Cerebellar nuclear complex (tissue), 1 donor: Measurements from ENCODE around the gene OPN1MW.
"Not testable (repeated sequence)": the region's sequence is repeated elsewhere in the genome, so short reads cannot be mapped to it uniquely, and the experiment has no call there.

Experiments used
- DNase-seq, 2 experiments: peaks; one replicate each; lab custom pipeline; 2025; lab: John Stamatoyannopoulos, UW

OPN1MW gene

DNA sequence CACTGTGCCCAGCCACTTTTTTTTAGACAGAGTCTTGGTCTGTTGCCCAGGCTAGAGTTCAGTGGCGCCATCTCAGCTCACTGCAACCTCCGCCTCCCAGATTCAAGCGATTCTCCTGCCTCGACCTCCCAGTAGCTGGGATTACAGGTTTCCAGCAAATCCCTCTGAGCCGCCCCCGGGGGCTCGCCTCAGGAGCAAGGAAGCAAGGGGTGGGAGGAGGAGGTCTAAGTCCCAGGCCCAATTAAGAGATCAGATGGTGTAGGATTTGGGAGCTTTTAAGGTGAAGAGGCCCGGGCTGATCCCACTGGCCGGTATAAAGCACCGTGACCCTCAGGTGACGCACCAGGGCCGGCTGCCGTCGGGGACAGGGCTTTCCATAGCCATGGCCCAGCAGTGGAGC lies at the start of gene OPN1MW:
TSS of gene OPN1MW (plus strand) at position 301 of the 400 bp plus-strand sequence. CDS start at position 383, 82 bp downstream.
- DNase-seq: not testable (repeated sequence)

GRCh38 chrX:154135458-154136229 lies 46.8 kb upstream of the OPN1MW start:
- DNase-seq: no peak

- no peak for DNase-seq
These were observed 45.7 kb upstream of the OPN1MW start for GRCh38 chrX:154136627-154137161.

DNA sequence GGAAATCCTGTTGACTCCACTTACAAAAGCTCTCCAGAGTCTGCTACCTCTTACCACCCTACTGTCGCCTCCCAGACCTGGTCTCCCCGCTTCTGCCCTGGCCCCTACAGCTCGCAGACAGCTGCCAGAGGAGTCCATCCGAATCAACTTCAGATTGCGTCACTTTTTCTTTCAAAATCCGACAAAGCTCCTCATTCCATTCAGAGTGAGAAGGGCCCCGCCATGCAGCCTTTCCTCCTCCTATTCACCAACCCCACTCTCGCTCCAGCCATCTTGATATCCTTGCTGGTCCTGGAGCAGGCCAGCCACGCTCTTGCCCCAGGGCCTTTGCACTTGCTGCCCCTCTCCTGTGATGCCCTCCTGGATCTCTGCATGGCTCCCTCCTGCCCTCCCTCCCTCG lies 43.5 kb upstream of the OPN1MW start:
- no peak for DNase-seq

GRCh38 chrX:154140206-154140605 lies 42.2 kb upstream of the OPN1MW start:
- DNase-seq: no peak

GRCh38 chrX:154140742-154141141 lies 41.7 kb upstream of the OPN1MW start:
- DNase-seq: no peak

DNA sequence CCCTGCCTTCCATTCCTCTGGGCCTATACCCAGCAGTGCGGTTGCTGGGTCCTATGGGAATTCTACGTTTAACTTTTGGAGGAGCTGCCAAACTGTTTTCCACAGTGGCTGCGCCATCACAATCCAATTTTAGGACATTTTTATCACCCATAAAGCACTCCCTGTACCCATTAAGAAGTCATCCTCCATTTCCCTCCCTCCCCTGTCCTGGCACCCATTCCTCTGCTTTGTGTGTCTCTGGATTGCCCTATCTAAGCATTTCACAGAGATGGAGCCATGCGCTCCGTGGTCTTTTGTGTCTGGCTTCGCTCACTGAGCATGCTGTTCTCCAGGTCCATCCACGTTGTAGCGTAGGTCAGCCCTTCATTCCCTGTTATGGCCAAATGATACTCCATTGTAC lies 40.0 kb upstream of the OPN1MW start:
- DNase-seq: no peak

- DNase-seq: no peak
These were observed 39.2 kb upstream of the OPN1MW start for GRCh38 chrX:154142950-154143745.

- DNase-seq: not testable (repeated sequence)
These were observed 38.4 kb upstream of the OPN1MW start, which contains the start of gene OPN1LW for GRCh38 chrX:154144010-154144409. OPN1LW (plus strand) TSS chrX:154144243; CDS start chrX:154144284, 41 bp downstream.

DNA sequence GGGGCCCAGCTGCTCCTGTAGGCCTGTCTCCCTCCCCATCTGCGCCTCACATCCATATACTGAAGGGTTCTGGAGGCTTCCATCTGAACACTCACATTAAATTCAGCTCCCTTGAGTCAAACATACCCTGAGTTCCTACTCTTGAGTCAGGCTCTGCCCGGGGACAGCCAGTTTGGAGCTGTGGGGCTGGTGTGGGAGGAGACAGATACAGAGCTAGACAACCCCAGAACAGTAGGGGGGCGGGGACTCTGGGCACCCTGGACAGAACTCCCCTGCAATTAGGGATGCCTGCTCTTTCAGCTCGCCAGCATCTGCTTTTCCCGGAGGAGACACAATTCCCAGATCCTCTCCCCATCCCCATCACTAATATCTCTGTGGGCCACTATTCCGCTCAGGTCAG lies 31.4 kb upstream of the OPN1MW start:
- DNase-seq: not testable (repeated sequence)

- not testable (repeated sequence) for DNase-seq
These were observed 26.2 kb upstream of the OPN1MW start for GRCh38 chrX:154156221-154156620.

DNA sequence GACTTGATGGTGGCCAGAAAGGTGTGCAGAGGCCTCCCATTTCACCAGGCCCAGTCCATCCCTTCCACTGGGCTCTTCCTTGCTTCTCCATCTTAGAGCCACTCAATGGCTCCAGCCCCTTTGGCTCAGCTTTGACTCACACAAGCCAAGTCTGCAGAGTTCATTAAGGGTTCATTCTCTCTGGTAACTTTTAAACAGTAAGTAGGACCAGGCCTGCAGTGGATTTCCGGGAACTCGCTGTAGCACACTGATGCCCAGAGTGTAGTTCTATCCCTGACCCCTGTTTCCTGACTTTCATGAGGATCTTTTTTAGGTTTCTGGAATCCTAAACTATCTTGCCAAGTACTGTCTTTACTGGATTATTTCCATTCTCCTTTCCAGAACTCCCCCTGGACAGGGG lies 25.2 kb upstream of the OPN1MW start:
- not testable (repeated sequence) for DNase-seq

DNA sequence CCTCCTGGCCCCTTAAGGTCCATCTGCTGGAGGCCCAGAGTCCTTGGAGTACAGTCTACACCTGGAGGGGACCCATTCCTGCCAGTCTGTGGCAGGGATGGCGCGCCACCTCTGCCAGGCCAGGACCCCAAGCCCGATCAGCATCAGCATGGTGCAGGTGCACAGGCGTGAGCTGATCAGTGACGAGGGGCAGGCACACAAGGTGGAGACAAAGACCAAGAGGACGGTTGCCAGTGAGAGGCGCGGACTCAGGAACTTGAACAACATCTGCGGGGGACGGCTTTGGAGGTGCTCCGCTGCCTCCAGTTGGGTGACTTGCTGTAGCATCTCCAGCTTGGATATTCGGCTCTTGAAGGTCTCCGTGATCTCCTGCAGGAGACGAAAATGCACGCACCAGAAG lies 23.1 kb upstream of the OPN1MW start:
- DNase-seq: not testable (repeated sequence)

DNA sequence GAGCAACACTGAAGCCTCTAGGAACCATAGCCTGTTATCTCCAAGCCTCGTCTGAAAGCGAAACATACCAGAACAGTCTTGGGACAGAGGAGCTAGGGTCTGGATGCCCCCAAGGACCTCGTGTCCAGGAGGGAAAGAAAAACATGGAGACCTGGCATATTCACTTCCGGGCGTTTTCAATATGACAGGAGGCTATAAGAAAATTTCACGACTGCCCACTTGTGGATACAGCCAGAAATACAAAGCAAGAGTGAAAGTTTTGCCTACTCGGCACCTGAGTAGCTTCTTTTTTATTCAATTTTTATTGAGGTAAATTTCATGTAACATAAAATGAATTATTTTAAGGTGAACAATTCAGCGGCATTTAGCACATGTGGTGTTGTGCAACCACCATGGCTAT lies 17.5 kb upstream of the OPN1MW start:
- DNase-seq: not testable (repeated sequence)

- DNase-seq: not testable (repeated sequence)
These were observed 14.0 kb upstream of the OPN1MW start for GRCh38 chrX:154168384-154168783.

- not testable (repeated sequence) for DNase-seq
These were observed 9.9 kb upstream of the OPN1MW start for GRCh38 chrX:154172535-154172943.

- not testable (repeated sequence) for DNase-seq
These were observed 8.0 kb upstream of the OPN1MW start for GRCh38 chrX:154174356-154174755.

GRCh38 chrX:154183794-154184193 lies 1.4 kb downstream of the OPN1MW start:
- not testable (repeated sequence) for DNase-seq

DNA sequence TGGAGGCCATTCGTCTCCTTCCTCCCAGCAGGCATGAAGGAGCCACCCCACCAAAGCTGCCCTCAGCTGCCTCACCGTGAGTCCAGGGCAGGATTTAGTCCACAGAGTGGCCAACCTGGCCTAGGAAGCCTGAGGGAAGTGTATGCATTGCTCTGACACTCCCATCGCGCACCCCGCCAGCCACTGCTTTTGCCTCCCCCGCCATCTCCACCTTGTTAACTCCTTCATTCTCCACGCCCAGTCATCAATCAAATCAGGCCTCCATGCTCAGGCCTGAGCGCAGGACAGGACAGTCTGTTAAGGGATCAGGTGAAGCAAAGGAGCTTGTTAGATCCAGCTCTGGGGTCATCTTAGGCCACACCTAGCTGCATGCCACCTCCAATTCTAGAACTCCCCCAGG lies 10.4 kb downstream of the OPN1MW start:
- not testable (repeated sequence) for DNase-seq

DNA sequence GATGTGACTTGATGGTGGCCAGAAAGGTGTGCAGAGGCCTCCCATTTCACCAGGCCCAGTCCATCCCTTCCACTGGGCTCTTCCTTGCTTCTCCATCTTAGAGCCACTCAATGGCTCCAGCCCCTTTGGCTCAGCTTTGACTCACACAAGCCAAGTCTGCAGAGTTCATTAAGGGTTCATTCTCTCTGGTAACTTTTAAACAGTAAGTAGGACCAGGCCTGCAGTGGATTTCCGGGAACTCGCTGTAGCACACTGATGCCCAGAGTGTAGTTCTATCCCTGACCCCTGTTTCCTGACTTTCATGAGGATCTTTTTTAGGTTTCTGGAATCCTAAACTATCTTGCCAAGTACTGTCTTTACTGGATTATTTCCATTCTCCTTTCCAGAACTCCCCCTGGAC lies 11.9 kb downstream of the OPN1MW start:
- not testable (repeated sequence) for DNase-seq

DNA sequence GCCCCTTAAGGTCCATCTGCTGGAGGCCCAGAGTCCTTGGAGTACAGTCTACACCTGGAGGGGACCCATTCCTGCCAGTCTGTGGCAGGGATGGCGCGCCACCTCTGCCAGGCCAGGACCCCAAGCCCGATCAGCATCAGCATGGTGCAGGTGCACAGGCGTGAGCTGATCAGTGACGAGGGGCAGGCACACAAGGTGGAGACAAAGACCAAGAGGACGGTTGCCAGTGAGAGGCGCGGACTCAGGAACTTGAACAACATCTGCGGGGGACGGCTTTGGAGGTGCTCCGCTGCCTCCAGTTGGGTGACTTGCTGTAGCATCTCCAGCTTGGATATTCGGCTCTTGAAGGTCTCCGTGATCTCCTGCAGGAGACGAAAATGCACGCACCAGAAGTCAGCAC lies 14.1 kb downstream of the OPN1MW start:
- DNase-seq: not testable (repeated sequence)

DNA sequence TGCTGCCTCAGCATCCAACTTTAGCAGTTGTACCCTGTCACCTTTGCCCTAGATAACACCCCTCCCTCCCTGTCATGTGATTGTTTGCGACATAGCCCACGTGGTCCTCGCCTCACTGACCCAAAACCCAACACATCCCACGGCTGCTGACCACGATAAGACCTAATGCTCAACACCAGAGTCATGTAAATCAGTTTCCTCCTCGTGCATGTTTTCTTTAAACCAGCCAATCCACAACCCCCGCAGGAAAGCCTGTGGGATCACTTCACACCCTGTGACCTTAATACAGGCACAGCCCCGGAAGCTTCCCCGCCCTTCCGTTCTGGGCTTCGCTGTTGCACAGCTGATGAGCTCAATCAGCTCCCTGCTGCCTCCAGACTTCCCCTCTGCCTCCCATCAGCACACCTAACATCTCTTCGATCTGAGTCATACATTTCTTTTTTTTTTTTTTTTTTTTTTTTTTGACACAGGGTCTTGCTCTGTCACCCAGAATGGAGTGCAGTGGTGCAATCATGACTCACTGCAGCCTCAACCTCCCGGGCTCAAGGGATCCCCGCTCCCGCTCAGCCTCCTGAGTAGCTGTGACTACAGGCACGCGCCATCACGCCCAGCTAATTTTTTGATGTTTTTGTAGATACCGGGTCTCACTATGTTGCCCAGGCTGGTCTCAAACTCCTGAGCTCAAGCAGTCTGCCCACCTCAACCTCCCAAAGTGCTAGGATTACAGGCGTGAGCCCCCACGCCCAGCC lies 27.4 kb downstream of the OPN1MW start:
- DNase-seq: not testable (repeated sequence)
